Trophoblast cell (in vitro differentiated cells and primary cell): ENCODE results near the gene PARK7.

Source experiments
- DNase-seq, 2 donors: peaks; one replicate each; pipeline ENCODE4 v3.0.0-alpha.2; 2016
- H2AFZ ChIP-seq: 2 replicates; pipeline ENCODE4 v1.6.1; 2013; ENCODE audit warnings: low read length, moderate library complexity, mild to moderate bottlenecking; ENCODE audit not compliant: insufficient read depth, poor library complexity
- H2AK5ac ChIP-seq: 2 replicates; pipeline ENCODE4 v1.6.1; 2013; ENCODE audit warnings: mild to moderate bottlenecking, low read length
- H2BK120ac ChIP-seq: 2 replicates; pipeline ENCODE4 v1.6.1; 2013; ENCODE audit warnings: low read length, mild to moderate bottlenecking, moderate library complexity; ENCODE audit not compliant: insufficient read depth, poor library complexity
- H2BK12ac ChIP-seq: 2 replicates; pipeline ENCODE4 v1.6.1; 2013; ENCODE audit warnings: mild to moderate bottlenecking, low read length, moderate library complexity
- H2BK5ac ChIP-seq: 2 replicates; pipeline ENCODE4 v1.6.1; 2013; ENCODE audit warnings: low read length, low read depth, moderate library complexity, mild to moderate bottlenecking; ENCODE audit not compliant: poor library complexity
- H3K14ac ChIP-seq: 2 replicates; pipeline ENCODE4 v1.6.1; 2013; ENCODE audit warnings: mild to moderate bottlenecking, low read length
- H3K18ac ChIP-seq: 2 replicates; pipeline ENCODE4 v1.6.1; 2013; ENCODE audit warnings: mild to moderate bottlenecking, low read length
- H3K23ac ChIP-seq: 2 replicates; pipeline ENCODE4 v1.6.1; 2013; ENCODE audit warnings: low read length
- H3K27ac ChIP-seq: 2 replicates; pipeline ENCODE4 v1.5.1; 2013; ENCODE audit warnings: low read depth, mild to moderate bottlenecking, inconsistent platforms, low read length, moderate library complexity
- H3K27me3 ChIP-seq: 2 replicates; pipeline ENCODE4 v1.6.1; 2013; ENCODE audit warnings: inconsistent platforms, mild to moderate bottlenecking, low read length, moderate library complexity; ENCODE audit not compliant: insufficient read depth
- H3K36me3 ChIP-seq, 2 experiments: 1 replicate in 1 of 2; 2 replicates in 1 of 2; pipeline ENCODE4 v1.6.1; 2013; ENCODE audit warnings: low read length in 2 of 2, mild to moderate bottlenecking in 2 of 2, moderate library complexity in 1 of 2; ENCODE audit not compliant: insufficient read depth in 2 of 2, control insufficient read depth in 1 of 2
- H3K4ac ChIP-seq: 2 replicates; pipeline ENCODE4 v1.6.1; 2013; ENCODE audit warnings: low read depth, mild to moderate bottlenecking, low read length, moderate library complexity
- H3K4me1 ChIP-seq, 2 experiments: 1 replicate in 1 of 2; 2 replicates in 1 of 2; pipeline ENCODE4 v1.6.1; 2013; ENCODE audit warnings: low read length in 2 of 2, mild to moderate bottlenecking in 2 of 2, moderate library complexity in 1 of 2; ENCODE audit not compliant: insufficient read depth in 2 of 2, control insufficient read depth in 1 of 2
- H3K4me2 ChIP-seq: 2 replicates; pipeline ENCODE4 v1.6.1; 2013; ENCODE audit warnings: inconsistent platforms, mild to moderate bottlenecking, low read length, moderate library complexity
- H3K4me3 ChIP-seq: 2 replicates; pipeline ENCODE4 v1.5.1; 2013; ENCODE audit warnings: mild to moderate bottlenecking, low read depth, low read length, inconsistent platforms
- H3K79me1 ChIP-seq: one replicate; pipeline ENCODE4 v1.6.1; 2013; ENCODE audit warnings: low read length
- H3K79me2 ChIP-seq: 2 replicates; pipeline ENCODE4 v1.6.1; 2013; ENCODE audit warnings: low read length, mild to moderate bottlenecking; ENCODE audit not compliant: control insufficient read depth, insufficient read depth, poor library complexity
- H3K9ac ChIP-seq: 2 replicates; pipeline ENCODE4 v1.6.1; 2013; ENCODE audit warnings: mild to moderate bottlenecking, low read length
- H3K9me3 ChIP-seq: 2 replicates; pipeline ENCODE4 v1.6.1; 2013; ENCODE audit warnings: low read depth, mild to moderate bottlenecking, control low read depth, inconsistent platforms, low read length; ENCODE audit not compliant: insufficient read depth
- H4K12ac ChIP-seq: 2 replicates; pipeline ENCODE4 v1.6.1; 2013; ENCODE audit warnings: low read depth, mild to moderate bottlenecking, low read length, moderate library complexity
- H4K8ac ChIP-seq: 2 replicates; pipeline ENCODE4 v1.6.1; 2013; ENCODE audit warnings: low read depth, mild to moderate bottlenecking, low read length, moderate library complexity
- H4K91ac ChIP-seq: one replicate; pipeline ENCODE4 v1.6.1; 2013; ENCODE audit warnings: low read depth, mild to moderate bottlenecking, low read length, moderate library complexity
- WGBS: extraction: QIAGEN DNeasy Blood & Tissue Kit; methylation state at CpG from one replicate; pipeline ENCODE4 v1.1.7; 2013; ENCODE audit warnings: missing lambda C conversion rate; ENCODE audit not compliant: insufficient read length, insufficient coverage; ENCODE audit errors: extremely low coverage; 5-methylcytosine and 5-hydroxymethylcytosine counted together

The PARK7 gene

DNA sequence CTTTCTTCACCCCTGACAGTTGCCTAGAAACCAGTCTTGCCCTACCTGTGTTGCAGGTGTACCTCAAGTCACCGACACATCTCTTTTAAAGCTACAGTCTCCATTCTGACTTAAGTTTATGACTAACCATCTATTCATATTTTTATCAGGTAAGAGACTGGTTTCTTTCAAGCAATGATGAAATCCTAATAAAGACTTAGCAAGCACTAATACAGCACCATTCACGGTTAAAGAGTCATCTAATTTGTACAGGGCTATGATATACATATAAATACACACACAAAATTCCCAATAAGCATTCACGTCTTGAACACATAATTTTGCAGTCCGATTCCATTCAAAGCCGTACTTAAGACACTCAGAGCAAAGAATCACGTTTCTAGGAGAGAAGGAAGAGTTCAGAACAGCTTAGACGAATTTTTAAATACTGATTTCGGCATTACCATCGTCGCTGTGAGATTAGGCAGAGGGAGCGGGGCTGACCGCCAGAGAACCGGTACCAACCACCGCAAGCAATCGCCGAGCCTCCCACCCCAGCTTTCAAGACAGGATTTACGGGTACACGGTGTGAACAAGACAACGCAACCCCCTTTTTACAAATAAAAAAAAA, 63.7 kb downstream of the PARK7 start:
- WGBS, result no CpG with 5 or more reads among the region's 19 CpGs
- Histone ChIP-seq H3K4me1 (peaks cover 10 to 15% of the 10 kb centered on the region in 2 experiments), H2BK12ac (no peak overlapping the region), H3K4me3 (peak overlapping the region; percentile 97), H3K14ac (peak overlapping the region; percentile 95), H3K4ac (peak overlapping the region; percentile 100), H3K9ac (peak overlapping the region; percentile 99), H4K8ac (peak overlapping the region; percentile 80), H3K4me2 (peak overlapping the region; percentile 71), H2AK5ac (no peak overlapping the region), H2BK120ac (peak overlapping the region; percentile 30), H3K23ac (no peak overlapping the region), H3K27me3 (no peaks in the 10 kb centered on the region), H2AFZ (no peak overlapping the region), H3K79me1 (peaks cover 21% of the 10 kb centered on the region), H3K27ac (peak overlapping the region; percentile 79), H3K9me3 (peaks cover 2% of the 10 kb centered on the region), H3K18ac (no peak overlapping the region), H4K91ac (peak overlapping the region; percentile 52), H3K79me2 (peaks cover 24% of the 10 kb centered on the region), H3K36me3 (peaks cover 0 to 2% of the 10 kb centered on the region in 2 experiments), H4K12ac (no peak overlapping the region), H2BK5ac (peak overlapping the region; percentile 92)
- peak in 1 of 2 donors; percentile 41 for DNase-seq

DNA sequence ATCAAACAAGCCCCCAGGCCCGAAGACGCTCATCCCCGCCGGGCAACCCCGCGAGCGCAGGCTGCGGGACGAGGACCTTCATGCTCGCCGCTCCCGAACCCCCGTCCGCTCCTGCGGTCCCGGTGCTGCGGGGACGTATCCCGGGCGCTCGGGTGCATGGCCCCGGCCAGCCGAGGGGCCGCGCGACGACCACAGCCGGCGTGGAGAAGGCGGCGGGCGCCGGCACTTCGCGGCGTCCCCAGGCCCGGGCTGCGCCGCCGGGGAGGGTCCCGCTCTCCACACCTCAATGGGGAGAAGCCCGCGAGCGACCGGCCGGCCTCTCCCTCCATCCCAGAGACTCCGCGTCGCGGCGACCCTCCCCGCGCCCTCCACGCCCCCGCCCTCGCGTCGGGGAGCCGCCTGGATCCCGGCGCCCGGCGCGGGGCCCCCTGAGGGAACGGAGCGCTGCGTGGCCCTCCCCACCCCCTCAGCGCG, 64.2 kb downstream of the PARK7 start:
- peak overlapping the region; percentile 89 for H3K18ac ChIP-seq
- peak overlapping the region; percentile 97 for H3K4me3 ChIP-seq
- H3K79me1 ChIP-seq, result peaks cover 18% of the 10 kb centered on the region
- no peaks in the 10 kb centered on the region for H3K27me3 ChIP-seq
- peaks cover 2% of the 10 kb centered on the region for H3K9me3 ChIP-seq
- peaks cover 10 to 15% of the 10 kb centered on the region in 2 experiments for H3K4me1 ChIP-seq
- no peak for DNase-seq
- H3K14ac ChIP-seq, result peak overlapping the region; percentile 95
- no CpG with 5 or more reads among the region's 69 CpGs for WGBS
- H3K9ac ChIP-seq, result peak overlapping the region; percentile 99
- peak overlapping the region; percentile 100 for H3K4ac ChIP-seq
- peak overlapping the region; percentile 79 for H3K27ac ChIP-seq
- no peak overlapping the region for H4K12ac ChIP-seq
- peak overlapping the region; percentile 71 for H3K4me2 ChIP-seq
- peak overlapping the region; percentile 52 for H4K91ac ChIP-seq
- H4K8ac ChIP-seq, result peak overlapping the region; percentile 80
- no peak overlapping the region for H3K23ac ChIP-seq
- H2BK120ac ChIP-seq, result peak overlapping the region; percentile 30
- no peak overlapping the region for H2AFZ ChIP-seq
- peaks cover 24% of the 10 kb centered on the region for H3K79me2 ChIP-seq
- peak overlapping the region; percentile 92 for H2BK5ac ChIP-seq
- H2BK12ac ChIP-seq, result no peak overlapping the region
- peaks cover 0 to 2% of the 10 kb centered on the region in 2 experiments for H3K36me3 ChIP-seq
- no peak overlapping the region for H2AK5ac ChIP-seq

DNA sequence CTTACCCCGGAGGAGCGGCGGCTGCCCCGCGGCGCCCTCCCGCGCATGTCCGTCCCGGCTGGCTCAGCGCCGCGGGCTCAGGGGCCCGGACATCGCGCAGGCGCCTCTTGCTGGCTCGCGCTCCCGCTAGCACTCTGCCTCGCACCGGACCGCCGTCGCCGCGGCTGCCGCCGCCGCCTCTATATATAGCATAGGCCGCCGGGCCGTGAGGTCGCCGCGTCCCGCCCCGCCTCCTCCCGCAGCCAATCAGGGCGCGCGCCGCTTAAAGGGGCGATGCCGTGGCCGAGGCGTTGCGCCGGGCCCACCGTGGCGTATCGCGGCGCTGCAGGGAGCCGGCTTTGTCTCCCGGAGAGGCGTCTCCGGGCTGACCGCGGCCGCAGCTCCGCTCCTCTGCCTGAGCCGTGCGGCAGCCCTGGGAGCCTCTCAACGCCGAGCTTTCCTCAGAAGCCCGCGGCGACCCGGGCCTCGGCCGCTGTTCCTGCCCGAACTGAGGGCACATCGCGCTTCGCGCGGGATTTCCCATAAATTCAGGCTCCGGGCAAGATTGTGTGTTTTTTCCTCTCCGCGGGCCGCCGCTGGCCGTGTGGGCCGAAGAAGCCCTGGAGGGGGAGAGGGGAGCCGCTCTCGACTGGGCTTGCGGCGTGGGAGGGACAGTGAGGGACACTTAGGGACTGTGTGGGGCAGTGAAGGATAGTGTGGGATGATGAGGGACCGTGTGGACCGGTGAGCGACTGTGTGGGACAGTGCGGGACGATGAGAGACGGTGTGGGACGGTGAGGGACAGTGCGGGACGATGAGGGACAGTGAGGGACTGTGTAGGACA, 64.9 kb downstream of the PARK7 start, which contains the start of gene ERRFI1:
Gene ERRFI1 (minus strand): TSS at position 157 of the 823 bp plus-strand sequence. CDS start 10,690 bp downstream, outside the sequence.
- H3K18ac ChIP-seq, result peak within 1 kb of the TSS; percentile 92
- H2AFZ ChIP-seq, result peak within 1 kb of the TSS; percentile 28
- H3K79me1 ChIP-seq, result peaks cover 18% of the 10 kb centered on the region
- H3K9me3 ChIP-seq, result peaks cover 2% of the 10 kb centered on the region
- H3K36me3 ChIP-seq, result peaks cover 0 to 2% of the 10 kb centered on the region in 2 experiments
- H3K14ac ChIP-seq, result peak within 1 kb of the TSS; percentile 95
- peak within 1 kb of the TSS; percentile 56 for H4K12ac ChIP-seq
- H4K8ac ChIP-seq, result peak within 1 kb of the TSS; percentile 80
- peak within 1 kb of the TSS; percentile 100 for H3K4ac ChIP-seq
- peaks cover 10 to 15% of the 10 kb centered on the region in 2 experiments for H3K4me1 ChIP-seq
- H4K91ac ChIP-seq, result peak within 1 kb of the TSS; percentile 90
- peak within 1 kb of the TSS; percentile 79 for H3K27ac ChIP-seq
- peak within 1 kb of the TSS; percentile 71 for H3K4me2 ChIP-seq
- H2BK120ac ChIP-seq, result peak within 1 kb of the TSS; percentile 79
- H3K23ac ChIP-seq, result peak within 1 kb of the TSS; percentile 87
- H2BK12ac ChIP-seq, result peak within 1 kb of the TSS; percentile 86
- peak within 1 kb of the TSS; percentile 92 for H2BK5ac ChIP-seq
- H3K79me2 ChIP-seq, result peaks cover 24% of the 10 kb centered on the region
- H3K9ac ChIP-seq, result peak within 1 kb of the TSS; percentile 99
- H2AK5ac ChIP-seq, result peak within 1 kb of the TSS; percentile 82
- peak; percentile 86 to 96 for DNase-seq
- H3K4me3 ChIP-seq, result peak within 1 kb of the TSS; percentile 97
- WGBS, result no CpG with 5 or more reads among the region's 98 CpGs
- no peaks in the 10 kb centered on the region for H3K27me3 ChIP-seq

DNA sequence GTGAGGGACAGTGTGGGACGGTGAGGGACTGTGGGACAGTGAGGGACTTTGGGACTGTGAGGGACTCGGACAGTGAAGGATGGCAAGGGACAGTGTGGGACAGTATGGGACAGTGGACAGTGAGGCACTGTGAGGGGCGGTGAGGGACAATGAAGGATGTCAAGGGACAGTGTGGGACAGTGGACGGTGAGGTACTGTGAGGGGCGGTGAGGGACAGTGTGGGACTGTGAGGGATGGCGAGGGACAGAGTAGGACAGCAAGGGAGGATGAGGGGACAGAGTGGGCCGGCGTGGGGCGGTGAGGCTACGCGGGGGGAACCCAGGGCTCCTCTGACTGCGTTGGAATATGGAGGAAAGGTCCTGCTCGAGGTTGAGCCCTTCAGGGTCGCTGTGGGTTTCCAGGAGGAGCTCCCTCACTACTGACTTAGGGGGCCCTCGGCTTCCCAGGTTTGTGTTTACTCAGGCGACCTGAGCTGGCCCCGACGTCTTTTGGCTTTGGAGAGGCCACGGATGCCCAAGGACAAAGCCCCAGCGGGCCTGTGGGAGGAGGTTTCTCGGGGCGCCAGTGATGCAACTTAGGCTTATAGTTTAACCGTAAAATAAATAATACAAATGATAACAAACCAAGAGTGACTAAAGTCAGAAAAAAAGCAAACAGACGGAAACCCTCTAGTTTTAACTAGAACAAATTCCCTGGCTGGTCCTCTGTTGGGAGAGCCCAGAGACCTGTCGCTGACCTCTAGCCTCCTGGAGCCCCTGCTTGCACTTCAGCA, 65.7 kb downstream of the PARK7 start:
- Histone ChIP-seq H3K9me3 (peaks cover 2% of the 10 kb centered on the region), H2BK5ac (peak overlapping the region; percentile 59), H3K36me3 (peaks cover 0 to 2% of the 10 kb centered on the region in 2 experiments), H4K12ac (peak overlapping the region; percentile 56), H2AFZ (peak overlapping the region; percentile 28), H3K27ac (peak overlapping the region; percentile 78), H4K91ac (peak overlapping the region; percentile 90), H3K79me2 (peaks cover 24% of the 10 kb centered on the region), H3K79me1 (peaks cover 21% of the 10 kb centered on the region), H3K9ac (peak overlapping the region; percentile 76), H3K18ac (peak overlapping the region; percentile 92), H3K4me3 (peak overlapping the region; percentile 72), H3K4me1 (peaks cover 10 to 12% of the 10 kb centered on the region in 2 experiments), H2BK120ac (peak overlapping the region; percentile 79), H3K14ac (peak overlapping the region; percentile 88), H2BK12ac (peak overlapping the region; percentile 86), H3K4me2 (peak overlapping the region; percentile 65), H2AK5ac (peak overlapping the region; percentile 82), H3K27me3 (no peaks in the 10 kb centered on the region), H4K8ac (peak overlapping the region; percentile 68), H3K23ac (peak overlapping the region; percentile 87), H3K4ac (peak overlapping the region; percentile 71)
- no peak for DNase-seq
- no CpG with 5 or more reads among the region's 25 CpGs for WGBS
